ENCODE measurements around the gene ACTN1.
A peak's percentile ranks its signal among the peaks of the same experiment; 100 is the strongest.

Gene ACTN1

DNA sequence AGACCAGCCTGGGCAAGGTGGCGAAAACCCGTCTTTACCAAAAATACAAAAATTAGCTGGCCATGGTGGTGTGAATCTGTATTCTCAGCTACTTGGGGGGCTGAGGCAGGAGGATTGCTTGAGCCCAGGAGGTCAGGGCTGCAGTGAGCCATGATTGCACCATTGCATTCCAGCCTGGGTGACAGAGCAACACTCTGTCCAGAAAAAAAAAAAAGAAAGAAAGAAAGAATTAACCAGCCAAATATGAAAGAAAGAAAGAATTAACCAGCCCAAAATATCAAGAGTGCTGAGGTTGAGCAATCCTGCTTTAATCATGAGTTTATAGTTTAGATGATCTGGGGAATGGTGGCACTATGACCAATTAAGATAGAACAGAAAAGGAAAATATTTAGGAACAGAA is 3.5 kb upstream of the ACTN1 start:
- Histone ChIP-seq H3K79me2 (ENCODE audit: low read length) (no peaks in the 10 kb centered on the region), H3K27me3 (ENCODE audit: low read depth, low read length) (peaks cover 27% of the 10 kb centered on the region), H3K27ac (ENCODE audit: low read length) (no peak overlapping the region), H3K4me1 (ENCODE audit: low read length) (peaks cover under 1% of the 10 kb centered on the region; the same call in 1 of the 2 replicates), H3K36me3 (replicated peaks; ENCODE audit: low read depth, low read length) (no peaks in the 10 kb centered on the region), H3K9ac (ENCODE audit: low read length) (no peak overlapping the region), H3K4me2 (ENCODE audit: low read length) (no peak overlapping the region), H2AFZ (ENCODE audit: low read depth, low read length) (no peak overlapping the region), H3K9me3 (ENCODE audit: insufficient read depth, low read length) (no peaks in the 10 kb centered on the region), H4K20me1 (ENCODE audit: insufficient read depth, low read length) (no peaks in the 10 kb centered on the region), H3K4me3 (ENCODE audit: low read length) (no peak overlapping the region)
- no peak for TF ChIP-seq EZH2phosphoT487 (IDR thresholded peaks at IDR 0.05; ENCODE audit: low read depth)

- H3K4me2 ChIP-seq (ENCODE audit: low read length) = no peak overlapping the region
- H2AFZ ChIP-seq (ENCODE audit: low read depth, low read length) = no peak overlapping the region
- H3K36me3 ChIP-seq (replicated peaks; ENCODE audit: low read depth, low read length) = no peaks in the 10 kb centered on the region
- no peak overlapping the region for H3K9ac ChIP-seq (ENCODE audit: low read length)
- H4K20me1 ChIP-seq (ENCODE audit: insufficient read depth, low read length) = no peaks in the 10 kb centered on the region
- H3K4me3 ChIP-seq (ENCODE audit: low read length) = no peak overlapping the region
- peaks cover 11% of the 10 kb centered on the region for H3K4me1 ChIP-seq (ENCODE audit: low read length)
- H3K9me3 ChIP-seq (ENCODE audit: insufficient read depth, low read length) = no peaks in the 10 kb centered on the region
- H3K27ac ChIP-seq (ENCODE audit: low read length) = no peak overlapping the region
- no peaks in the 10 kb centered on the region for H3K79me2 ChIP-seq (ENCODE audit: low read length)
- TF ChIP-seq CTCF (IDR thresholded peaks at IDR 0.05; ENCODE audit: low read depth, low read length) = no peak
- TF ChIP-seq EZH2phosphoT487 (IDR thresholded peaks at IDR 0.05; ENCODE audit: low read depth) = no peak
- H3K27me3 ChIP-seq (ENCODE audit: low read depth, low read length) = peaks cover 29% of the 10 kb centered on the region
Observed at GRCh38 chr14:68981539-68981976, 2.5 kb upstream of the ACTN1 start.

DNA sequence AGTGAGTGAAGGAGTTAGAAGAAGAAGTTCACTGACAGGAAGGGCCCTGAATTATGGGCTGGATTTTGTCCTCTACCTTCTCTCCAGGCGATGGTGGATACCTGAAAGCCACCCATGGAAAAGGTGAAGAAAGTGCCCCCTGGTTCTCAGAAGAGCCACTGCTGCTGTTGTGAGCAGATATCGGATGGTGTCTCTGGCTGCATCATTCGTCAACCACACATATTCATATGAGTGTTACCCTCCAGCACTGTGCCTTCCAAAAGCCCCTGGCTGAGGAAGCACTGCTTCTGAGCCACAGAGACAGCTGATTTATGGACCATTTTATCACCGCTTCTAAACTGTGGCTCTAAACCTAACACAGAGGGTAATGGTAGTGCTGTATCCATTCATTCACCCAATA is 2.0 kb upstream of the ACTN1 start:
- Histone ChIP-seq H3K9me3 (ENCODE audit: insufficient read depth, low read length) (no peaks in the 10 kb centered on the region), H3K9ac (ENCODE audit: low read length) (no peak overlapping the region), H3K79me2 (ENCODE audit: low read length) (no peaks in the 10 kb centered on the region), H3K27ac (ENCODE audit: low read length) (no peak overlapping the region), H3K36me3 (replicated peaks; ENCODE audit: low read depth, low read length) (no peaks in the 10 kb centered on the region), H3K4me1 (ENCODE audit: low read length) (peaks cover 15% of the 10 kb centered on the region), H4K20me1 (ENCODE audit: insufficient read depth, low read length) (no peaks in the 10 kb centered on the region), H3K4me3 (ENCODE audit: low read length) (no peak overlapping the region), H2AFZ (ENCODE audit: low read depth, low read length) (no peak overlapping the region), H3K27me3 (ENCODE audit: low read depth, low read length) (peaks cover 33% of the 10 kb centered on the region), H3K4me2 (ENCODE audit: low read length) (no peak overlapping the region)
- peak; percentile 22; the same call in 1 of the 2 replicates for TF ChIP-seq CTCF (IDR thresholded peaks at IDR 0.05; ENCODE audit: low read depth, low read length)
- TF ChIP-seq EZH2phosphoT487 (IDR thresholded peaks at IDR 0.05; ENCODE audit: low read depth) = no peak

DNA sequence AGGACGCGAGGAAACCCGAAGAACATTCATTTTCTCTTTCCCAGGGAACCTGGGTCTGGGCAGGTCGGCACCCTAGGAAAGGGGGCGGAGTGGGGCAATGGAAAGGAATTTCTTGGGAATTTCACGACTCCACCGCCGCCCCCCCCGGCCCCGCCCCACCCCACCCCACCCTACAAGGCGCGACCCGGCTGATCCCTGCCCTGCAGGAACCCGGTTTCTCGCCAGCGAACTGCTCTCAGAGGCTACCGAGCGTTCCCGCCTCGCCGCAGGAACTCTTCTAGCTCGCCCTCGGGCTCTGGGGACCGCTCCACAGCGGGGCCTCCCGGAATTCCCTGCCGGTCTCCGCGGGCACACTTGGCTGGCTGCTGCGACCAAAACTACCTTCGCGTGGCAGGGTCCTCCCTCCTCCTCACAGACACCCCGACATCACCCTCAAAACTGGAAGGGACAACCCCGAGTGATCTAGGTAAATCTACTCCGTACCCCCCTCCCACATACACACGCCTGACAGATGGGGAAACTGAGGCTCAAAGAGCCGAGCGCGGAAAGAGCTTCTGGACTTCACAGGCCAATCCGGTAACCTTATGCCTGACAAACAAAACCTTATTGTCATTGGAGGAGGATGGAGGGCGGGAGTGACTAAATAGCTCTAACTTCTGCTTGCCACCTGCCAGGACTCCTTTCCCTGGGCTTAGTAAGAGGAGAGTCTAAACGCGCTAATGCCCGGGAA is 785 bp upstream of the ACTN1 start:
- TF ChIP-seq CTCF (IDR thresholded peaks at IDR 0.05; ENCODE audit: low read depth, low read length) (no peak), EZH2phosphoT487 (IDR thresholded peaks at IDR 0.05; ENCODE audit: low read depth) (no peak)
- H3K4me2 ChIP-seq (ENCODE audit: low read length) = peak overlapping the region; percentile 95; the same call in 1 of the 2 replicates
- H2AFZ ChIP-seq (ENCODE audit: low read depth, low read length) = no peak overlapping the region
- H3K4me1 ChIP-seq (ENCODE audit: low read length) = peaks cover 17% of the 10 kb centered on the region
- peak overlapping the region; percentile 98; the same call in 1 of the 2 replicates for H3K4me3 ChIP-seq (ENCODE audit: low read length)
- no peaks in the 10 kb centered on the region for H3K79me2 ChIP-seq (ENCODE audit: low read length)
- no peaks in the 10 kb centered on the region for H4K20me1 ChIP-seq (ENCODE audit: insufficient read depth, low read length)
- no peaks in the 10 kb centered on the region for H3K9me3 ChIP-seq (ENCODE audit: insufficient read depth, low read length)
- no peaks in the 10 kb centered on the region for H3K36me3 ChIP-seq (replicated peaks; ENCODE audit: low read depth, low read length)
- no peak overlapping the region for H3K27ac ChIP-seq (ENCODE audit: low read length)
- H3K9ac ChIP-seq (ENCODE audit: low read length) = no peak overlapping the region
- H3K27me3 ChIP-seq (ENCODE audit: low read depth, low read length) = peaks cover 41% of the 10 kb centered on the region
